ENCODE results near the gene RGS9. TPM values are rescaled to one million over a fixed set of nuclear protein-coding genes. Genes with fewer than 3 reads are reported as not detected.

Gene RGS9
- total and polyA plus RNA-seq, 8 donors, result 1.2 to 16.1 (median 6.7) TPM

DNA sequence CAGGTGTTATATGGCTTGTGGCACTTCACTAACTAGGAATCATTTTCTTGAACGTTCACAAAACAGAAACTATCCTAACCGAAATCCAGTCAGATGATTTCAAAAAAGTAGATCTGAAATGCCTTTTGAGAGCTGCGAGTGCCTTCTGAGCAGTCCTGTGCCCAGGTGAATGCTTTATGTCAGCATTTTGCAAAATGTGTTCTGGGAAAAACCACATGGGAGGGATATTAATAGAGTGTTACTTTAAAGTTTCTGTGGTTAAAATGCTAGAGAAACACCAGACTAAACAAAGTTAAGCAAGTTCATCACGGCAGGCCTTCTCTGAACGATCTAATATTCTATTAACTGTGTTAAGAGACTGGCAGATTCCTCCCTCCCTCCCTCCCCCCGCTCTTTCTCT is 15.8 kb upstream of the RGS9 start:
- intact Hi-C loops (cut with DNase I; ENCODE audit: low total_unique reads), result no loop called here
- no peaks in the 10 kb centered on the region for H3K36me3 ChIP-seq
- H3K9me3 ChIP-seq, result no peaks in the 10 kb centered on the region
- DNase-seq, result no peak
- TF ChIP-seq, protein P1, sequence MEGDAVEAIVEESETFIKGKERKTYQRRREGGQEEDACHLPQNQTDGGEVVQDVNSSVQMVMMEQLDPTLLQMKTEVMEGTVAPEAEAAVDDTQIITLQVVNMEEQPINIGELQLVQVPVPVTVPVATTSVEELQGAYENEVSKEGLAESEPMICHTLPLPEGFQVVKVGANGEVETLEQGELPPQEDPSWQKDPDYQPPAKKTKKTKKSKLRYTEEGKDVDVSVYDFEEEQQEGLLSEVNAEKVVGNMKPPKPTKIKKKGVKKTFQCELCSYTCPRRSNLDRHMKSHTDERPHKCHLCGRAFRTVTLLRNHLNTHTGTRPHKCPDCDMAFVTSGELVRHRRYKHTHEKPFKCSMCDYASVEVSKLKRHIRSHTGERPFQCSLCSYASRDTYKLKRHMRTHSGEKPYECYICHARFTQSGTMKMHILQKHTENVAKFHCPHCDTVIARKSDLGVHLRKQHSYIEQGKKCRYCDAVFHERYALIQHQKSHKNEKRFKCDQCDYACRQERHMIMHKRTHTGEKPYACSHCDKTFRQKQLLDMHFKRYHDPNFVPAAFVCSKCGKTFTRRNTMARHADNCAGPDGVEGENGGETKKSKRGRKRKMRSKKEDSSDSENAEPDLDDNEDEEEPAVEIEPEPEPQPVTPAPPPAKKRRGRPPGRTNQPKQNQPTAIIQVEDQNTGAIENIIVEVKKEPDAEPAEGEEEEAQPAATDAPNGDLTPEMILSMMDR (IDR thresholded peaks at IDR 0.05), result no peak
- no peak for TF ChIP-seq POLR2AphosphoS5 (IDR thresholded peaks at IDR 0.05)
- TF ChIP-seq EP300 (IDR thresholded peaks at IDR 0.05), result no peak
- TF ChIP-seq POLR2A (IDR thresholded peaks at IDR 0.05), result no peak
- no peak overlapping the region for H3K27ac ChIP-seq
- H3K4me1 ChIP-seq, result peaks cover 6 to 22% (median 8%) of the 10 kb centered on the region in 4 donors
- H3K4me3 ChIP-seq, result no peak overlapping the region
- 41 to 61% (median 52%) methylated on average over 6 of the region's 6 CpGs for WGBS, 5 donors
- H3K27me3 ChIP-seq, result no peaks in the 10 kb centered on the region

GRCh38 chr17:65121916-65122806 is 15.0 kb upstream of the RGS9 start:
- peaks cover 6 to 22% (median 8%) of the 10 kb centered on the region in 4 donors for H3K4me1 ChIP-seq
- no peaks in the 10 kb centered on the region for H3K9me3 ChIP-seq
- H3K27me3 ChIP-seq, result no peaks in the 10 kb centered on the region
- intact Hi-C loops (cut with DNase I; ENCODE audit: low total_unique reads), result no loop called here
- H3K27ac ChIP-seq, result peak overlapping the region in 3 of 5 donors; percentile 89 to 94 (median 93)
- TF ChIP-seq EP300 (IDR thresholded peaks at IDR 0.05) (no peak), POLR2A (IDR thresholded peaks at IDR 0.05) (no peak), POLR2AphosphoS5 (IDR thresholded peaks at IDR 0.05) (no peak)
- TF ChIP-seq, protein P1 (IDR thresholded peaks at IDR 0.05), result no peak
- H3K4me3 ChIP-seq, result peak overlapping the region; percentile 65 to 81 (median 70)
- WGBS, 5 donors, result 70 to 75% (median 71%) methylated on average over 12 of the region's 12 CpGs
- H3K36me3 ChIP-seq, result no peaks in the 10 kb centered on the region
- DNase-seq, result no peak

DNA sequence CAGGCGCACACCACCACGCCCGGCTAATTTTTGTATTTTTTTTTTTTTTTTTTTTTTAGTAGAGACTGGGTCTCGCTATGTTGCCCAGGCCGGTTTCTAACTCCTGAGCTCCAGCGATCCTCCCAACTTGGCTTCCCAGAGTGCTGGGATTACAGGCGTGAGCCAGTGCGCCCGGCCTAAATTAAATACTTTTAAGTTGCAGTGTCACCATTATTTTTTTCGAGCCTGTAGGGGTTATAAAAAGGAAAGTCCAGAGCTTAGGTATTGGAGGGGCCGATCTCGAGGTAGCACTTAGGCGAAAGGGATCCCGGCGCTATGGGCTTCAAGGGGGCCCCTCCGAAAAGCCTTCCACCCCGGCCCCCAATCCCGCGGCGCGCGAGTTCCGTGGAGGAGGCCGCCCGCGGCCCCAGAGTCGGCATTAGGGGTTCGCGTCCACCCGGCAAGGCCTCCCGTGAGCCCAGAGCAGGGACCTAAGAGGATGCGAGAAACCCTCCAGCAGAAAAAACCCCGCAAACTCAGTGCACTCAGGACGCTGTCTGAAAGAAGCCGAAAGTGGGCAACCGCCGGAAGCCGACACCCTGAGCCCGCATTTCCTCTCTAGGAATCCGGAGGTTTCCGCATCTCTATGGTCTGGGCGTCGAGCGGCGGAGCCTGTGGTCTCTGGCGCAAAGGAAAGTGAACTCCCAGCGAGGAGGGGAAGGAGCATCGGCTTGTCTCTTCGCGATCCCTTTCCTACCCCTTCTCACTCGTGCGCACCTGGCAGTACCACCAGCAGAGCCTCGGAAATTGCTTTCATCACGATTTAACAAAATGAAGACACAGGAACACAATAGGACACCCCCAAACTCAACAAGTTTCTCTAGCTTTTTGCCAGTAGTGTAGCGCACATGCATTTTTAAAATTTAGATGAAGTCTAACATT is 14.1 kb upstream of the RGS9 start:
- 5 to 9% (median 7%) methylated on average over 46 to 55 of the region's 55 CpGs for WGBS, 5 donors
- no peaks in the 10 kb centered on the region for H3K36me3 ChIP-seq
- H3K27ac ChIP-seq, result peak overlapping the region; percentile 85 to 94 (median 92)
- H3K4me3 ChIP-seq, result peak overlapping the region; percentile 65 to 81 (median 70)
- H3K9me3 ChIP-seq, result no peaks in the 10 kb centered on the region
- peaks cover 6 to 22% (median 8%) of the 10 kb centered on the region in 4 donors for H3K4me1 ChIP-seq
- DNase-seq, result peak; percentile 83 to 96
- no peaks in the 10 kb centered on the region for H3K27me3 ChIP-seq
- no peak for TF ChIP-seq EP300 (IDR thresholded peaks at IDR 0.05)
- peak in 1 of 4 donors; percentile 8 for TF ChIP-seq POLR2A (IDR thresholded peaks at IDR 0.05)
- TF ChIP-seq, protein P1 (IDR thresholded peaks at IDR 0.05), result no peak
- peak; percentile 44 to 81 (median 76) for TF ChIP-seq POLR2AphosphoS5 (IDR thresholded peaks at IDR 0.05)
- intact Hi-C loops (cut with DNase I; ENCODE audit: low total_unique reads), result no loop called here

All from stomach (tissue), 9 donors.